SU-DHL-6 (cell line): ENCODE measurements around the gene DNAH5.

ENCODE experiments used
- H2AFZ ChIP-seq: fragments of 200-600 bp; sonication (generic); 2 replicates; pipeline ENCODE4 v1.6.1; 2014; ENCODE audit warnings: low read depth, mild to moderate bottlenecking, moderate library complexity, mixed read lengths, antibody characterized with exemption, low read length; ENCODE audit not compliant: severe bottlenecking
- H3F3A ChIP-seq: fragments of 200-600 bp; shearing (Covaris generic); 2 replicates; pipeline ENCODE4 v1.6.0; 2016; ENCODE audit warnings: antibody characterized with exemption, mild to moderate bottlenecking; ENCODE audit not compliant: insufficient read depth
- H3K27ac ChIP-seq: fragments of 200-600 bp; sonication (generic); 2 replicates; pipeline ENCODE4 v1.5.1; 2016; ENCODE audit warnings: low read depth, mild to moderate bottlenecking, low read length, moderate library complexity, mixed read lengths
- H3K27me3 ChIP-seq: fragments of 200-600 bp; sonication (generic), shearing (Covaris generic); 2 replicates; pipeline ENCODE4 v1.6.0; 2014; ENCODE audit warnings: mild to moderate bottlenecking, low read length
- H3K36me3 ChIP-seq: fragments of 200-600 bp; sonication (generic); 2 replicates; pipeline ENCODE4 v1.6.1; 2014; ENCODE audit warnings: mild to moderate bottlenecking, low read length, mixed read lengths
- H3K4me2 ChIP-seq: fragments of 300-600, 200-600 bp; shearing (Covaris generic), sonication (generic); 2 replicates; pipeline ENCODE4 v1.6.0; 2014; ENCODE audit warnings: low read length, low read depth, mild to moderate bottlenecking; ENCODE audit not compliant: poor library complexity, severe bottlenecking
- H3K4me3 ChIP-seq: fragments of 200-600 bp; sonication (generic); 2 replicates; pipeline ENCODE4 v1.5.1; 2014; ENCODE audit warnings: antibody characterized with exemption, low read length, mild to moderate bottlenecking, mixed read lengths; ENCODE audit not compliant: insufficient read depth, poor library complexity, severe bottlenecking
- H3K79me2 ChIP-seq: fragments of 200-600 bp; sonication (generic); 2 replicates; pipeline ENCODE4 v1.6.1; 2014; ENCODE audit warnings: mild to moderate bottlenecking, low read length, moderate library complexity; ENCODE audit not compliant: insufficient read depth
- H3K9ac ChIP-seq: fragments of 200-600 bp; sonication (generic); 2 replicates; pipeline ENCODE4 v1.7.0; 2014; ENCODE audit warnings: mild to moderate bottlenecking, low read length
- H3K9me2 ChIP-seq: fragments of 200-600 bp; sonication (generic); replicated peaks from 2 replicates; pipeline ENCODE4 v1.6.1; 2014; ENCODE audit warnings: low read length; ENCODE audit not compliant: insufficient read depth
- H3K9me3 ChIP-seq: fragments of 200-600 bp; sonication (generic); 2 replicates; pipeline ENCODE4 v1.6.1; 2014; ENCODE audit warnings: low read length, mixed read lengths; ENCODE audit not compliant: insufficient read depth
- H4K20me1 ChIP-seq: fragments of 200-600 bp; sonication (generic); 2 replicates; pipeline ENCODE4 v1.6.1; 2014; ENCODE audit warnings: low read depth, mild to moderate bottlenecking, antibody characterized with exemption, low read length, moderate library complexity, mixed read lengths
- CTCF ChIP-seq: fragments of 200-600 bp; sonication (generic); IDR thresholded peaks from one replicate; pipeline ENCODE4 v1.5.1; 2017; ENCODE audit warnings: antibody characterized with exemption, mild to moderate bottlenecking, low read length, moderate library complexity; ENCODE audit not compliant: insufficient read depth, poor library complexity, severe bottlenecking
- EZH2phosphoT487 ChIP-seq: fragments of 200-600 bp; sonication (generic), shearing (Covaris generic); conservative IDR thresholded peaks from 2 replicates; pipeline ENCODE4 v1.6.1; 2018; ENCODE audit warnings: mild to moderate bottlenecking, antibody characterized with exemption, low read length, moderate library complexity, mixed read lengths

Gene DNAH5

GRCh38 chr5:13860146-13860545 lies 84.3 kb downstream of the DNAH5 start:
- Histone ChIP-seq H3K27me3 (no peaks in the 10 kb centered on the region), H3K9me2 (no peaks in the 10 kb centered on the region), H3K9ac (no peak overlapping the region), H3K4me2 (no peak overlapping the region), H3K27ac (no peak overlapping the region), H4K20me1 (no peaks in the 10 kb centered on the region), H2AFZ (no peak overlapping the region), H3K9me3 (no peaks in the 10 kb centered on the region), H3F3A (no peaks in the 10 kb centered on the region), H3K4me3 (no peak overlapping the region), H3K36me3 (no peaks in the 10 kb centered on the region), H3K79me2 (no peaks in the 10 kb centered on the region)
- TF ChIP-seq EZH2phosphoT487 = no peak
- TF ChIP-seq CTCF = no peak

- Histone ChIP-seq H3K27ac (no peak overlapping the region), H3F3A (no peaks in the 10 kb centered on the region), H3K9me3 (no peaks in the 10 kb centered on the region), H3K9ac (no peak overlapping the region), H3K9me2 (no peaks in the 10 kb centered on the region), H4K20me1 (no peaks in the 10 kb centered on the region), H3K27me3 (no peaks in the 10 kb centered on the region), H3K36me3 (no peaks in the 10 kb centered on the region), H3K4me2 (no peak overlapping the region), H3K79me2 (no peaks in the 10 kb centered on the region), H2AFZ (no peak overlapping the region), H3K4me3 (no peak overlapping the region)
- TF ChIP-seq EZH2phosphoT487 (no peak), CTCF (no peak)
These were observed 85.0 kb downstream of the DNAH5 start for GRCh38 chr5:13859270-13860065.

GRCh38 chr5:13843175-13843846 lies 101.2 kb downstream of the DNAH5 start:
- Histone ChIP-seq H3K4me3 (no peak overlapping the region), H3K79me2 (no peaks in the 10 kb centered on the region), H2AFZ (no peak overlapping the region), H3K27me3 (no peaks in the 10 kb centered on the region), H3K9me3 (no peaks in the 10 kb centered on the region), H3F3A (no peaks in the 10 kb centered on the region), H4K20me1 (no peaks in the 10 kb centered on the region), H3K9ac (no peak overlapping the region), H3K4me2 (no peak overlapping the region), H3K27ac (no peak overlapping the region), H3K9me2 (no peaks in the 10 kb centered on the region), H3K36me3 (no peaks in the 10 kb centered on the region)
- TF ChIP-seq EZH2phosphoT487 (no peak), CTCF (no peak)
